SU-DHL-6 (cell line): Measurements from ENCODE around the gene NEK10.

Experiments used
- H2AFZ ChIP-seq: fragments of 200-600 bp; sonication (generic); 2 replicates; pipeline ENCODE4 v1.6.1; 2014; ENCODE audit warnings: low read depth, mild to moderate bottlenecking, moderate library complexity, mixed read lengths, antibody characterized with exemption, low read length; ENCODE audit not compliant: severe bottlenecking
- H3F3A ChIP-seq: fragments of 200-600 bp; shearing (Covaris generic); 2 replicates; pipeline ENCODE4 v1.6.0; 2016; ENCODE audit warnings: antibody characterized with exemption, mild to moderate bottlenecking; ENCODE audit not compliant: insufficient read depth
- H3K27ac ChIP-seq: fragments of 200-600 bp; sonication (generic); 2 replicates; pipeline ENCODE4 v1.5.1; 2016; ENCODE audit warnings: low read depth, mild to moderate bottlenecking, low read length, moderate library complexity, mixed read lengths
- H3K27me3 ChIP-seq: fragments of 200-600 bp; sonication (generic), shearing (Covaris generic); 2 replicates; pipeline ENCODE4 v1.6.0; 2014; ENCODE audit warnings: mild to moderate bottlenecking, low read length
- H3K36me3 ChIP-seq: fragments of 200-600 bp; sonication (generic); 2 replicates; pipeline ENCODE4 v1.6.1; 2014; ENCODE audit warnings: mild to moderate bottlenecking, low read length, mixed read lengths
- H3K4me2 ChIP-seq: fragments of 300-600, 200-600 bp; shearing (Covaris generic), sonication (generic); 2 replicates; pipeline ENCODE4 v1.6.0; 2014; ENCODE audit warnings: low read length, low read depth, mild to moderate bottlenecking; ENCODE audit not compliant: poor library complexity, severe bottlenecking
- H3K4me3 ChIP-seq: fragments of 200-600 bp; sonication (generic); 2 replicates; pipeline ENCODE4 v1.5.1; 2014; ENCODE audit warnings: antibody characterized with exemption, low read length, mild to moderate bottlenecking, mixed read lengths; ENCODE audit not compliant: insufficient read depth, poor library complexity, severe bottlenecking
- H3K79me2 ChIP-seq: fragments of 200-600 bp; sonication (generic); 2 replicates; pipeline ENCODE4 v1.6.1; 2014; ENCODE audit warnings: mild to moderate bottlenecking, low read length, moderate library complexity; ENCODE audit not compliant: insufficient read depth
- H3K9ac ChIP-seq: fragments of 200-600 bp; sonication (generic); 2 replicates; pipeline ENCODE4 v1.7.0; 2014; ENCODE audit warnings: mild to moderate bottlenecking, low read length
- H3K9me2 ChIP-seq: fragments of 200-600 bp; sonication (generic); replicated peaks from 2 replicates; pipeline ENCODE4 v1.6.1; 2014; ENCODE audit warnings: low read length; ENCODE audit not compliant: insufficient read depth
- H3K9me3 ChIP-seq: fragments of 200-600 bp; sonication (generic); 2 replicates; pipeline ENCODE4 v1.6.1; 2014; ENCODE audit warnings: low read length, mixed read lengths; ENCODE audit not compliant: insufficient read depth
- H4K20me1 ChIP-seq: fragments of 200-600 bp; sonication (generic); 2 replicates; pipeline ENCODE4 v1.6.1; 2014; ENCODE audit warnings: low read depth, mild to moderate bottlenecking, antibody characterized with exemption, low read length, moderate library complexity, mixed read lengths
- CTCF ChIP-seq: fragments of 200-600 bp; sonication (generic); IDR thresholded peaks from one replicate; pipeline ENCODE4 v1.5.1; 2017; ENCODE audit warnings: antibody characterized with exemption, mild to moderate bottlenecking, low read length, moderate library complexity; ENCODE audit not compliant: insufficient read depth, poor library complexity, severe bottlenecking
- EZH2phosphoT487 ChIP-seq: fragments of 200-600 bp; sonication (generic), shearing (Covaris generic); conservative IDR thresholded peaks from 2 replicates; pipeline ENCODE4 v1.6.1; 2018; ENCODE audit warnings: mild to moderate bottlenecking, antibody characterized with exemption, low read length, moderate library complexity, mixed read lengths

Gene NEK10

GRCh38 chr3:27345959-27346865 lies 23.0 kb downstream of the NEK10 start:
- Histone ChIP-seq H3K4me2 (no peak overlapping the region), H3K27ac (no peak overlapping the region), H4K20me1 (no peaks in the 10 kb centered on the region), H3K9me2 (no peaks in the 10 kb centered on the region), H2AFZ (no peak overlapping the region), H3K79me2 (no peaks in the 10 kb centered on the region), H3F3A (no peaks in the 10 kb centered on the region), H3K36me3 (no peaks in the 10 kb centered on the region), H3K9me3 (no peaks in the 10 kb centered on the region), H3K9ac (no peak overlapping the region), H3K4me3 (no peak overlapping the region), H3K27me3 (no peaks in the 10 kb centered on the region)
- no peak for TF ChIP-seq CTCF
- TF ChIP-seq EZH2phosphoT487 = no peak

GRCh38 chr3:27345493-27345892 lies 23.7 kb downstream of the NEK10 start:
- no peak overlapping the region for H2AFZ ChIP-seq

GRCh38 chr3:27345045-27345444 lies 24.1 kb downstream of the NEK10 start:
- Histone ChIP-seq H2AFZ (no peak overlapping the region), H3K36me3 (no peaks in the 10 kb centered on the region), H4K20me1 (no peaks in the 10 kb centered on the region), H3K4me3 (no peak overlapping the region), H3K9ac (no peak overlapping the region), H3K9me2 (no peaks in the 10 kb centered on the region), H3K4me2 (no peak overlapping the region), H3F3A (no peaks in the 10 kb centered on the region), H3K27me3 (no peaks in the 10 kb centered on the region), H3K27ac (no peak overlapping the region), H3K9me3 (no peaks in the 10 kb centered on the region), H3K79me2 (no peaks in the 10 kb centered on the region)
- no peak for TF ChIP-seq EZH2phosphoT487
- no peak for TF ChIP-seq CTCF

More at GRCh38 chr3:27345493-27345892, 23.7 kb downstream of the NEK10 start:
- H3K9ac ChIP-seq = no peak overlapping the region
- no peaks in the 10 kb centered on the region for H3K9me2 ChIP-seq
- H3K27ac ChIP-seq = no peak overlapping the region
- H3K4me3 ChIP-seq = no peak overlapping the region
- TF ChIP-seq EZH2phosphoT487 (no peak), CTCF (no peak)
- no peaks in the 10 kb centered on the region for H3K9me3 ChIP-seq
- H3F3A ChIP-seq = no peaks in the 10 kb centered on the region
- H3K36me3 ChIP-seq = no peaks in the 10 kb centered on the region
- no peaks in the 10 kb centered on the region for H3K79me2 ChIP-seq
- H4K20me1 ChIP-seq = no peaks in the 10 kb centered on the region
- no peaks in the 10 kb centered on the region for H3K27me3 ChIP-seq
- no peak overlapping the region for H3K4me2 ChIP-seq
